Measurements from ENCODE around the gene TRIM46.
A peak's percentile ranks its signal among the peaks of the same experiment; 100 is the strongest.

Gene TRIM46

GRCh38 chr1:155171836-155172731 lies 1.6 kb upstream of the TRIM46 start:
- no peak for DNase-seq (ENCODE audit: low read depth, low spot score)

- peak; percentile 93 for DNase-seq (ENCODE audit: low read depth, low spot score)
Observed at GRCh38 chr1:155172732-155173477, 744 bp upstream of the TRIM46 start, which contains the start of gene KRTCAP2. KRTCAP2 (minus strand) TSS chr1:155173304; CDS start chr1:155173224, 80 bp downstream.

DNA sequence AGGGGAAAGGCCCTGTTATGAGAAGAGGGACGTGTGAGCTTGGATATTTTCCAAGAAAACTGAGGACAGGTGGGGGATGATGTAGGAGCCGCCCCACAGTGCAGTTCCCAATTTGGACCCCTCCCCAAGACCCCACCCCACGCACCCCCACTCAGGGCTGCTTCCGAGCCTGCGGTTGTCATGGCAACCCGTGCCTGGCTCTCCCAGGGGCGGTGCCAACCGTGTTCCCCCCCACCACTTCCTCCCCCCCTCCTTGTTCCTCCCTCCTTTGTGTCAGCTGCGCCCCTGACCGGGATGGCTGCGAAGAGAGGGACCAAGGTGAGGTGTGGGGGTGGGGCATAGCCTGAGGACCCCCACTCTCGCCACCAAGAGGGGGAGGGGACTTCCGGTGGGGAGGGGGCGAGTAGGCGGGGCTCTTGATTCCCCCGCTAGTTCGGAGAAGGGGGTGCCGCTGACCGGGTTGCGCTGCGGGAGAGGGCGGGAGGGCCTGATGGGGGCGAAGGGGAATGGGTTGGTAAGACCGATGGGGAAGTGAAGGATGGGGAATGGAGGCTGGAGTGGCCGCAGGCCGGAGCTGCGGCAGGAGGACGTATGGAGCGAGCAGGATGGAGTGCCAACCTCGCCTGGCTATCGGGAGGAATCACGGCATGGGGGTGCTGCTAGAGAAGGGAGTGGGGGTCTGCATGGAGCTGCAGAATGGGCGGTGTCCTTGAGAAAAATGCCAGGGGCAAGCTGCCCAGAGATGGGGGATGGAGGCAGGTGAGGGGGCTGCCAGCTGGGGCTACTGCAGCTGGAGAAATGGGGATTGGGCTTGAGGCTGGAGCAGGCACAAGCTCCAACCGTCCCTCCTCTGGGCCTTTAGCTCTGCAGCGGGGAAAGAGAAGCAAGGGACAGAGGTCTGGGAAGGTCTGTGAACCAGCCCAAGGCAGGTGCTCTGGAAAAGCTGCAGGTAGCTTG lies 953 bp downstream of the TRIM46 start:
- DNase-seq (ENCODE audit: low read depth, low spot score), result no peak

GRCh38 chr1:155175281-155175926 lies 1.8 kb downstream of the TRIM46 start:
- no peak for DNase-seq (ENCODE audit: low read depth, low spot score)

DNA sequence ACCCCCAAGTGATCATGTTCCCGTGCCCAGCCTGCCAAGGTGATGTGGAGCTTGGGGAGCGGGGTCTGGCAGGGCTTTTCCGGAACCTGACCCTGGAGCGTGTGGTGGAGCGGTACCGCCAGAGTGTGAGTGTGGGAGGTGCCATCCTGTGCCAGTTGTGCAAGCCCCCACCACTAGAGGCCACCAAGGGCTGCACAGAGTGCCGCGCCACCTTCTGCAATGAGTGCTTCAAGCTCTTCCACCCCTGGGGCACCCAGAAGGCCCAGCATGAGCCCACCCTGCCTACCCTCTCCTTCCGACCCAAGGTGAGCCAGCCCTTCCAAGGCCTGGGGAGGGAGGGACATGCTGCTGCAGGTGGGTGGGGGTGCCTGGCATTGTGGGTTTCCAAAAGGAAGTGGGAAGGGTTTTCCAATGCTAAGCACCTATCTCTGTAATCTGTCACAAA lies 2.3 kb downstream of the TRIM46 start:
- no peak for DNase-seq (ENCODE audit: low read depth, low spot score)

DNA sequence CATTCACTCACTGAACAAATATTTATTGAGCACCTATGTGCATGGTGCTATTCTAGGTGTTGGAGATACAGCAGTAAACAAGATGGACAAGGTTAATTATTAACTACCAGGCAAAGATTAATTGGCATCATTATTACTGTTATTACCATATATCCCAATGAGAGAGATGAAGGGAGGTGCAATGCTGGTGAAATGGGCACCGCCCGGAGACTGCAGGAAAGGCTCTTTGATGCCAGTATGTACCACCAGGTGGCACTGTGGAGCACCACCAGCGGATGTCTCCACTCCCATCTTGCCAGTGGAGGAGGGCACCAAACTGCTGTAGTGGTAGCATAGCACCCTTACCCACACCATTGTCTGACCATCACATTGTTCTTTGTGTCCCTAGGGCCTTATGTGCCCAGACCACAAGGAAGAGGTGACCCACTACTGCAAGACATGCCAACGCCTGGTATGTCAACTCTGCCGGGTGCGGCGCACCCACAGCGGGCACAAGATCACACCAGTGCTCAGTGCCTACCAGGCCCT lies 3.0 kb downstream of the TRIM46 start:
- DNase-seq (ENCODE audit: low read depth, low spot score), result peak; percentile 71

GRCh38 chr1:155177192-155177917 lies 3.7 kb downstream of the TRIM46 start:
- no peak for DNase-seq (ENCODE audit: low read depth, low spot score)

DNA sequence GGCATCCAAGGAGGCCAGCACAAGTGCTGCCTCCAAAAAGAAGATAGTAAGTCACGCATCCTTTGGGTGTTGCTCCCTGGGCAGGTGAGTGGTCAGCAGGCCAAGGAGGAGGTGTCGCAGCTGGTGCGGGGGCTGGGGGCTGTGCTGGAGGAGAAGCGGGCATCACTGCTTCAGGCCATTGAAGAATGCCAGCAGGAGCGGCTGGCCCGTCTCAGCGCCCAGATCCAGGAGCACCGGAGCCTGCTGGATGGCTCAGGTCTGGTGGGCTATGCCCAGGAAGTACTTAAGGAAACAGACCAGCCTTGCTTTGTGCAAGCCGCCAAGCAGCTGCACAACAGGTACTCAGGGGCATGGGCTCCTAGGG lies 4.3 kb downstream of the TRIM46 start:
- no peak for DNase-seq (ENCODE audit: low read depth, low spot score)

DNA sequence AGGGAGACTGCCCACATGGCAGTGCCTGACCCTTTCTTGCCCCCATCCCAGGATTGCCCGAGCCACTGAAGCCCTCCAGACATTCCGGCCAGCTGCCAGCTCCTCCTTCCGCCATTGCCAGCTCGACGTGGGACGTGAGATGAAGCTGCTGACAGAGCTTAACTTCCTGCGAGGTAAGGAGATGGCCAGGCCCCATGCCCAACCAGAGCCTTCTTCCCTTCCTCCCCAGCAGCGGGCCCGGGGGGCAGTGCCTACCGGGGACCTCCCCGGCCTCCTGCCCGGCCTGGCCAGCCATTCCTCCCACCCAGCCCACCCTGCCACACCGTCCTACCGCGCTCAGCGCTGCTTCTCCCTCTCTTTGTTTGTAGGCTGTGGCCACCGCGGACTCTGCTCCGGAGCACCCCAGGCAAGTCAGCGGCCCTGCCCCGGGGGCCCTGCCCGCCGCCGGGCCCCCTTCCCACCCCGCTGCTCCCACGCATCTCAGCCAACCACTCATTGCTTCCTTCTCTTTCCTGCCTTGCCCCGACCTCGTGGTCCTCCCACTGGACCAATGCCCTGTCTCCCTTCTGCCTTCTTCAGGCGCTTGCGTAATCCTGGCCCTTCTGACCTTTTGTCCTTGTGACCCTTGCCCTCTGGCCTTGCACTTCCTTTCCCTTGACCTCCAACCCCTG lies 4.9 kb downstream of the TRIM46 start:
- no peak for DNase-seq (ENCODE audit: low read depth, low spot score)

GRCh38 chr1:155179112-155180031 lies 5.7 kb downstream of the TRIM46 start:
- no peak for DNase-seq (ENCODE audit: low read depth, low spot score)

DNA sequence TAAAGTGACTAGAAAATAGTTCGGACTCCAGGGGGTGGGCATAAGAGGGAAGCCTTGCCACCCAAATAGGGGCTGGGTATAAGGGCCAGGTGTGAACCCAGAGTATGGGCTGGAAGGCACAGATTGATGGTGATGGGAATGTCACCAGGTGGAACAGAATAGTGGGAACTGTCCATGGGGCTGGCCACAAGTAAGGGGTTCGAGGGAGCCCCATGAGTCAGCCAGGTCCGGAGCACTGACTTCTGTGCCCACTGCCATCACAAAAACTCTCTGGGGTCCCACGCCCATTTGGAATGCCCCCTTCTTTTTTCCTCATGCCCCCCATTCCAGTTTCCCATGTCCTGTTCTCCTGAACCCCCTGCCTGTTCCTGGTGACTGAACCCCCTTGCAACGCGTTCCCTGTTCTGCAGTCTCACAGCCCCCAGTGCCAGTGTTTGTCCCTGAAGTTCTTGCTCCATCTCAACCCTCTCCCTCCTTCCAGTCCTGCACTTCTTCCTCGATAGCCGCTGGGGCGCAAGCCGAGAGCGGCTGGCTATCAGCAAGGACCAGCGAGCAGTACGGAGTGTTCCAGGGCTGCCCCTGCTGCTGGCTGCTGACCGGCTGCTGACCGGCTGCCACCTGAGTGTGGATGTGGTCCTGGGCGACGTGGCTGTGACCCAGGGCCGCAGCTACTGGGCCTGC lies 7.9 kb downstream of the TRIM46 start:
- DNase-seq (ENCODE audit: low read depth, low spot score), result no peak

DNA sequence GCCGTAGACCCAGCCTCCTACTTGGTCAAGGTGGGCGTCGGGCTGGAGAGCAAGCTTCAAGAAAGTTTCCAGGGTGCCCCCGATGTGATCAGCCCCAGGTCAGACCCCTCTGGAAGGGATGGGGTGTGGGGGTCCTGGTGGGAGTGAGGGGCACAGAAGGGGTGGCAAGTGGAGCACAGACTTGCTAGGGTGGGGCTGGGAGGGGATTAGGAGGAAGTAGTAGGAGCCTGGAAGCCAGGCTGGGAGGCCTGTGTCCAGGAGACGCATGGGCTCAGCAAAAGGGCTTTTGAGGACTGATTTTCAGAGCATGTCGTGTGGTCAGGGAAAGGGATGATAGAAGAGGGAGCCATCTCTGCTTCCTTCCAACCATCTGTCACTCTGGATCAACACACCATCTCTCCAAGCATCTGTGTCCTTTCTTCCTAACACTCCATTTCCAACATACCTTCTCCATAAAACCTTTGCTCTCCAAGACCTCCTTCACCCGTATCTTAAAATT lies 8.5 kb downstream of the TRIM46 start:
- DNase-seq (ENCODE audit: low read depth, low spot score), result no peak

DNA sequence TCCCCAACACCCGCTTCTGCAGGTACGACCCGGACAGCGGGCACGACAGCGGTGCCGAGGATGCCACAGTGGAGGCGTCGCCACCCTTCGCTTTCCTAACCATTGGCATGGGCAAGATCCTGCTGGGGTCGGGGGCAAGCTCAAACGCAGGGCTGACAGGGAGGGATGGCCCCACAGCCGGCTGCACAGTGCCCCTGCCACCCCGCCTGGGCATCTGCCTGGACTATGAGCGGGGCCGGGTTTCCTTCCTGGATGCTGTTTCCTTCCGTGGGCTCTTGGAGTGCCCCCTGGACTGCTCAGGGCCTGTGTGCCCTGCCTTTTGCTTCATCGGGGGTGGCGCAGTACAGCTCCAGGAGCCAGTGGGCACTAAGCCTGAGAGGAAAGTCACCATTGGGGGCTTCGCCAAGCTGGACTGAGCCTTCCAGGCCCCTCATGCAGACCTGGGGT lies 10.1 kb downstream of the TRIM46 start:
- DNase-seq (ENCODE audit: low read depth, low spot score), result no peak

GRCh38 chr1:155184351-155184811 lies 10.7 kb downstream of the TRIM46 start:
- no peak for DNase-seq (ENCODE audit: low read depth, low spot score)

- DNase-seq (ENCODE audit: low read depth, low spot score), result no peak
Observed at GRCh38 chr1:155184835-155185782, 11.5 kb downstream of the TRIM46 start.

- DNase-seq (ENCODE audit: low read depth, low spot score), result no peak
Observed at GRCh38 chr1:155185783-155186066, 12.1 kb downstream of the TRIM46 start.

Data from activated CD4-positive, CD25-positive, alpha-beta regulatory T cell treated with anti-CD3 and anti-CD28 coated beads, Interleukin-2, amount 50 U/mL, for 16 hours (primary cell).